GM23338 (cell line): ENCODE data around the gene PLA2G7. TPM values are rescaled to one million over a fixed set of nuclear protein-coding genes. Genes with fewer than 3 reads are reported as not detected.

Experiments used
- ATAC-seq: fragments of 200-7000 bp; cut with Tn5 transposase; 3 replicates; pipeline ENCODE4 v1.9.1; 2020
- DNase-seq: peaks from one replicate; pipeline ENCODE4 v3.0.0-alpha.2; 2015; ENCODE audit warnings: low spot score
- H2AFZ ChIP-seq: fragments of 200-600 bp; sonication (generic); 2 replicates; pipeline ENCODE4 v1.8.0; 2016; ENCODE audit warnings: antibody characterized with exemption, mild to moderate bottlenecking, moderate library complexity
- H3F3A ChIP-seq: fragments of 200-600 bp; sonication (generic); replicated peaks from 2 replicates; pipeline ENCODE4 v1.8.0; 2017; ENCODE audit warnings: antibody characterized with exemption, mixed run types, low read depth
- H3K27ac ChIP-seq: fragments of 200-600 bp; sonication (generic); 2 replicates; pipeline ENCODE4 v1.6.1; 2016; ENCODE audit warnings: low read depth
- H3K27me3 ChIP-seq: fragments of 200-600 bp; sonication (generic); 2 replicates; pipeline ENCODE4 v1.8.0; 2016; ENCODE audit warnings: mild to moderate bottlenecking, mixed run types, moderate library complexity; ENCODE audit not compliant: insufficient read depth
- H3K36me3 ChIP-seq: fragments of 200-600 bp; sonication (generic); 2 replicates; pipeline ENCODE4 v1.8.0; 2016; ENCODE audit warnings: mild to moderate bottlenecking; ENCODE audit not compliant: insufficient read depth
- H3K4me1 ChIP-seq: fragments of 200-600 bp; sonication (generic); 2 replicates; pipeline ENCODE4 v1.8.0; 2016; ENCODE audit warnings: mild to moderate bottlenecking, moderate library complexity; ENCODE audit not compliant: insufficient read depth
- H3K4me2 ChIP-seq: fragments of 200-600 bp; sonication (generic); 2 replicates; pipeline ENCODE4 v1.7.1; 2017; ENCODE audit warnings: mixed run types
- H3K4me3 ChIP-seq: fragments of 200-600 bp; sonication (generic); 2 replicates; pipeline ENCODE4 v1.6.1; 2016; ENCODE audit warnings: mixed run types
- H3K79me2 ChIP-seq: fragments of 200-600 bp; sonication (generic); replicated peaks from 2 replicates; pipeline ENCODE4 v1.8.0; 2017; ENCODE audit warnings: mild to moderate bottlenecking; ENCODE audit not compliant: insufficient read depth
- H3K9me2 ChIP-seq: fragments of 200-600 bp; sonication (generic); 2 replicates; pipeline ENCODE4 v1.8.0; 2017; ENCODE audit not compliant: insufficient read depth
- H4K20me1 ChIP-seq: fragments of 200-600 bp; sonication (generic); replicated peaks from 2 replicates; pipeline ENCODE4 v1.8.0; 2017; ENCODE audit warnings: mild to moderate bottlenecking; ENCODE audit not compliant: insufficient read depth
- H3K27ac Mint-ChIP-seq: 2 replicates; pipeline ENCODE4 v1.8.0; 2020; ENCODE audit warnings: inconsistent platforms, mild to moderate bottlenecking, moderate library complexity, mixed read lengths
- H3K27me3 Mint-ChIP-seq: 3 replicates; pipeline ENCODE4 v1.8.0; 2022; ENCODE audit warnings: low read depth, mild to moderate bottlenecking, moderate library complexity, mixed read lengths, inconsistent platforms; ENCODE audit not compliant: insufficient read depth, poor library complexity
- H3K36me3 Mint-ChIP-seq: 3 replicates; pipeline ENCODE4 v1.8.0; 2021; ENCODE audit warnings: low read depth, mild to moderate bottlenecking, inconsistent platforms, moderate library complexity, mixed read lengths
- H3K4me1 Mint-ChIP-seq: 3 replicates; pipeline ENCODE4 v1.8.0; 2020; ENCODE audit warnings: mild to moderate bottlenecking, inconsistent platforms, mixed read lengths
- H3K4me3 Mint-ChIP-seq: 3 replicates; pipeline ENCODE4 v1.8.0; 2021; ENCODE audit warnings: moderate library complexity, mild to moderate bottlenecking, inconsistent platforms, mixed read lengths
- H3K9me3 Mint-ChIP-seq: 3 replicates; pipeline ENCODE4 v1.8.0; 2020; ENCODE audit warnings: moderate library complexity, mild to moderate bottlenecking, inconsistent platforms, mixed read lengths
- CREB1 ChIP-seq: fragments of 250-450 bp; sonication (Bioruptor Pico); IDR thresholded peaks from 2 replicates; pipeline ENCODE4 v1.5.0; 2020; ENCODE audit warnings: low read depth, mild to moderate bottlenecking, moderate library complexity
- EZH2 ChIP-seq: fragments of 200-600 bp; sonication (generic); IDR thresholded peaks from one replicate; pipeline ENCODE4 v1.8.0; 2017; ENCODE audit warnings: antibody characterized with exemption, mild to moderate bottlenecking, low read depth; ENCODE audit not compliant: unreplicated experiment
- EZH2phosphoT487 ChIP-seq: fragments of 200-600 bp; sonication (generic); IDR thresholded peaks from one replicate; pipeline ENCODE4 v1.8.1; 2018; ENCODE audit warnings: antibody characterized with exemption; ENCODE audit not compliant: unreplicated experiment
- JUNB ChIP-seq: IDR thresholded peaks from one replicate; pipeline ENCODE4 v1.6.1; 2016; ENCODE audit warnings: antibody characterized with exemption; ENCODE audit not compliant: unreplicated experiment
- NANOG ChIP-seq: IDR thresholded peaks from 2 replicates; pipeline ENCODE4 v1.6.1; 2016; ENCODE audit warnings: antibody characterized with exemption, borderline replicate concordance
- POLR2AphosphoS5 ChIP-seq: IDR thresholded peaks from 2 replicates; pipeline ENCODE4 v1.6.1; 2016; ENCODE audit warnings: antibody characterized with exemption, low read depth
- STAT1 ChIP-seq: IDR thresholded peaks from one replicate; pipeline ENCODE4 v1.6.1; 2016; ENCODE audit warnings: antibody characterized with exemption; ENCODE audit not compliant: unreplicated experiment
- ZNF114 ChIP-seq: fragments of 250-450 bp; sonication (Bioruptor Pico); IDR thresholded peaks from 2 replicates; pipeline ENCODE4 v1.5.0; 2020; ENCODE audit warnings: mild to moderate bottlenecking, moderate library complexity
- ZNF331 ChIP-seq: fragments of 250-450 bp; sonication (Bioruptor Pico); IDR thresholded peaks from 2 replicates; pipeline ENCODE4 v1.5.0; 2020; ENCODE audit warnings: low read depth, mild to moderate bottlenecking, moderate library complexity
- polyA plus RNA-seq: library from polyadenylated mRNA; unstranded; fragments of >200 nt; fragmentation: Nextera tagmentation; extraction: Ambion mirVana; gene quantifications from 2 replicates; pipeline ENCODE4 v1.2.1, GENCODE V29; 2016
- total RNA-seq: library from RNA; depleted of rRNA; stranded (reverse); fragments of >200 nt; shearing (Covaris generic); gene quantifications from 2 replicates; pipeline ENCODE4 v1.2.3, GENCODE V29; 2014
- TF ChIP-seq, protein P1 (sequence below), 2 experiments: fragments of 200-600 bp in 1 of 2; sonication (generic) in 1 of 2; conservative IDR thresholded peaks; 2 replicates each; pipeline versions ENCODE4 v1.5.1 to v1.6.1; 2016 to 2017; ENCODE audit warnings: antibody characterized with exemption in 2 of 2, low read depth in 2 of 2, mild to moderate bottlenecking in 2 of 2, moderate library complexity in 1 of 2
- TF ChIP-seq, protein P2 (sequence below): IDR thresholded peaks from one replicate; pipeline ENCODE4 v1.6.1; 2018; ENCODE audit warnings: antibody characterized with exemption; ENCODE audit not compliant: unreplicated experiment
- TF ChIP-seq, protein P3 (sequence below): fragments of 250-450 bp; sonication (Bioruptor Pico); IDR thresholded peaks from 2 replicates; pipeline ENCODE4 v1.5.0; 2020; ENCODE audit warnings: mild to moderate bottlenecking, moderate library complexity
- TF ChIP-seq, protein P4 (sequence below): IDR thresholded peaks from 2 replicates; pipeline ENCODE4 v1.6.1; 2016; ENCODE audit warnings: antibody characterized with exemption

Gene PLA2G7
- total and polyA plus RNA-seq, 2 experiments from 2014 or later = 2.4 to 2.8 TPM

DNA sequence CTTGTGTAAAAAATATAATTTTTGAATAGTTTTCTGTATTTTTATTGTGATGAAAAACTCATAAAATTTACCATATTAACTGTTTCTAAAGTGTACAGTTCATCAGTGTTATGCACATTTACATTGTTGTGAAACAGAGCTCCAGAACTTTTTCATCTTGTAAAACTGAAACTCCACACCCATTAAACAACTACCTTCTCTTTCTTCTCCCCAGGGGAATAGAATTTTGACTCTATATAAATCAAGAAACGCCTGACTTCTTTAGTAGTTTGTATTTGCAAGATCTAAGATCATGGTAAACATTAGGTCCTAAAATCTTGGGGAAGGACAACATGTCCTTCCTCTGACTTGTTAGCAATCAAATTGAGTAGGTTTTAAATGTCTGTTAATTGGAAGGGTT is 20.7 kb upstream of the PLA2G7 start:
- Histone ChIP-seq H3K9me2 (no peaks in the 10 kb centered on the region), H3K4me2 (no peak overlapping the region), H3K36me3 (no peaks in the 10 kb centered on the region), H2AFZ (no peak overlapping the region), H3K27me3 (no peaks in the 10 kb centered on the region), H3K4me3 (no peak overlapping the region), H3F3A (no peaks in the 10 kb centered on the region), H3K27ac (no peak overlapping the region), H3K79me2 (no peaks in the 10 kb centered on the region), H3K4me1 (peaks cover 6% of the 10 kb centered on the region; the same call in 1 of the 2 replicates), H4K20me1 (no peaks in the 10 kb centered on the region)
- DNase-seq (no peak), ATAC-seq (no peak)
- TF ChIP-seq POLR2AphosphoS5 = no peak
- no peak for TF ChIP-seq CREB1 (CRISPR knock-in tag)
- TF ChIP-seq JUNB = no peak
- TF ChIP-seq ZNF331 (CRISPR knock-in tag) = no peak
- TF ChIP-seq, protein P1, sequence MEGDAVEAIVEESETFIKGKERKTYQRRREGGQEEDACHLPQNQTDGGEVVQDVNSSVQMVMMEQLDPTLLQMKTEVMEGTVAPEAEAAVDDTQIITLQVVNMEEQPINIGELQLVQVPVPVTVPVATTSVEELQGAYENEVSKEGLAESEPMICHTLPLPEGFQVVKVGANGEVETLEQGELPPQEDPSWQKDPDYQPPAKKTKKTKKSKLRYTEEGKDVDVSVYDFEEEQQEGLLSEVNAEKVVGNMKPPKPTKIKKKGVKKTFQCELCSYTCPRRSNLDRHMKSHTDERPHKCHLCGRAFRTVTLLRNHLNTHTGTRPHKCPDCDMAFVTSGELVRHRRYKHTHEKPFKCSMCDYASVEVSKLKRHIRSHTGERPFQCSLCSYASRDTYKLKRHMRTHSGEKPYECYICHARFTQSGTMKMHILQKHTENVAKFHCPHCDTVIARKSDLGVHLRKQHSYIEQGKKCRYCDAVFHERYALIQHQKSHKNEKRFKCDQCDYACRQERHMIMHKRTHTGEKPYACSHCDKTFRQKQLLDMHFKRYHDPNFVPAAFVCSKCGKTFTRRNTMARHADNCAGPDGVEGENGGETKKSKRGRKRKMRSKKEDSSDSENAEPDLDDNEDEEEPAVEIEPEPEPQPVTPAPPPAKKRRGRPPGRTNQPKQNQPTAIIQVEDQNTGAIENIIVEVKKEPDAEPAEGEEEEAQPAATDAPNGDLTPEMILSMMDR (conservative IDR thresholded peaks at IDR 0.05; ENCODE audit: low read depth in 2 of 2) = no peak
- TF ChIP-seq, protein P2, sequence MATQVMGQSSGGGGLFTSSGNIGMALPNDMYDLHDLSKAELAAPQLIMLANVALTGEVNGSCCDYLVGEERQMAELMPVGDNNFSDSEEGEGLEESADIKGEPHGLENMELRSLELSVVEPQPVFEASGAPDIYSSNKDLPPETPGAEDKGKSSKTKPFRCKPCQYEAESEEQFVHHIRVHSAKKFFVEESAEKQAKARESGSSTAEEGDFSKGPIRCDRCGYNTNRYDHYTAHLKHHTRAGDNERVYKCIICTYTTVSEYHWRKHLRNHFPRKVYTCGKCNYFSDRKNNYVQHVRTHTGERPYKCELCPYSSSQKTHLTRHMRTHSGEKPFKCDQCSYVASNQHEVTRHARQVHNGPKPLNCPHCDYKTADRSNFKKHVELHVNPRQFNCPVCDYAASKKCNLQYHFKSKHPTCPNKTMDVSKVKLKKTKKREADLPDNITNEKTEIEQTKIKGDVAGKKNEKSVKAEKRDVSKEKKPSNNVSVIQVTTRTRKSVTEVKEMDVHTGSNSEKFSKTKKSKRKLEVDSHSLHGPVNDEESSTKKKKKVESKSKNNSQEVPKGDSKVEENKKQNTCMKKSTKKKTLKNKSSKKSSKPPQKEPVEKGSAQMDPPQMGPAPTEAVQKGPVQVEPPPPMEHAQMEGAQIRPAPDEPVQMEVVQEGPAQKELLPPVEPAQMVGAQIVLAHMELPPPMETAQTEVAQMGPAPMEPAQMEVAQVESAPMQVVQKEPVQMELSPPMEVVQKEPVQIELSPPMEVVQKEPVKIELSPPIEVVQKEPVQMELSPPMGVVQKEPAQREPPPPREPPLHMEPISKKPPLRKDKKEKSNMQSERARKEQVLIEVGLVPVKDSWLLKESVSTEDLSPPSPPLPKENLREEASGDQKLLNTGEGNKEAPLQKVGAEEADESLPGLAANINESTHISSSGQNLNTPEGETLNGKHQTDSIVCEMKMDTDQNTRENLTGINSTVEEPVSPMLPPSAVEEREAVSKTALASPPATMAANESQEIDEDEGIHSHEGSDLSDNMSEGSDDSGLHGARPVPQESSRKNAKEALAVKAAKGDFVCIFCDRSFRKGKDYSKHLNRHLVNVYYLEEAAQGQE = no peak
- TF ChIP-seq ZNF114 = no peak
- no peak for TF ChIP-seq STAT1
- no peak for TF ChIP-seq EZH2
- TF ChIP-seq, protein P3, sequence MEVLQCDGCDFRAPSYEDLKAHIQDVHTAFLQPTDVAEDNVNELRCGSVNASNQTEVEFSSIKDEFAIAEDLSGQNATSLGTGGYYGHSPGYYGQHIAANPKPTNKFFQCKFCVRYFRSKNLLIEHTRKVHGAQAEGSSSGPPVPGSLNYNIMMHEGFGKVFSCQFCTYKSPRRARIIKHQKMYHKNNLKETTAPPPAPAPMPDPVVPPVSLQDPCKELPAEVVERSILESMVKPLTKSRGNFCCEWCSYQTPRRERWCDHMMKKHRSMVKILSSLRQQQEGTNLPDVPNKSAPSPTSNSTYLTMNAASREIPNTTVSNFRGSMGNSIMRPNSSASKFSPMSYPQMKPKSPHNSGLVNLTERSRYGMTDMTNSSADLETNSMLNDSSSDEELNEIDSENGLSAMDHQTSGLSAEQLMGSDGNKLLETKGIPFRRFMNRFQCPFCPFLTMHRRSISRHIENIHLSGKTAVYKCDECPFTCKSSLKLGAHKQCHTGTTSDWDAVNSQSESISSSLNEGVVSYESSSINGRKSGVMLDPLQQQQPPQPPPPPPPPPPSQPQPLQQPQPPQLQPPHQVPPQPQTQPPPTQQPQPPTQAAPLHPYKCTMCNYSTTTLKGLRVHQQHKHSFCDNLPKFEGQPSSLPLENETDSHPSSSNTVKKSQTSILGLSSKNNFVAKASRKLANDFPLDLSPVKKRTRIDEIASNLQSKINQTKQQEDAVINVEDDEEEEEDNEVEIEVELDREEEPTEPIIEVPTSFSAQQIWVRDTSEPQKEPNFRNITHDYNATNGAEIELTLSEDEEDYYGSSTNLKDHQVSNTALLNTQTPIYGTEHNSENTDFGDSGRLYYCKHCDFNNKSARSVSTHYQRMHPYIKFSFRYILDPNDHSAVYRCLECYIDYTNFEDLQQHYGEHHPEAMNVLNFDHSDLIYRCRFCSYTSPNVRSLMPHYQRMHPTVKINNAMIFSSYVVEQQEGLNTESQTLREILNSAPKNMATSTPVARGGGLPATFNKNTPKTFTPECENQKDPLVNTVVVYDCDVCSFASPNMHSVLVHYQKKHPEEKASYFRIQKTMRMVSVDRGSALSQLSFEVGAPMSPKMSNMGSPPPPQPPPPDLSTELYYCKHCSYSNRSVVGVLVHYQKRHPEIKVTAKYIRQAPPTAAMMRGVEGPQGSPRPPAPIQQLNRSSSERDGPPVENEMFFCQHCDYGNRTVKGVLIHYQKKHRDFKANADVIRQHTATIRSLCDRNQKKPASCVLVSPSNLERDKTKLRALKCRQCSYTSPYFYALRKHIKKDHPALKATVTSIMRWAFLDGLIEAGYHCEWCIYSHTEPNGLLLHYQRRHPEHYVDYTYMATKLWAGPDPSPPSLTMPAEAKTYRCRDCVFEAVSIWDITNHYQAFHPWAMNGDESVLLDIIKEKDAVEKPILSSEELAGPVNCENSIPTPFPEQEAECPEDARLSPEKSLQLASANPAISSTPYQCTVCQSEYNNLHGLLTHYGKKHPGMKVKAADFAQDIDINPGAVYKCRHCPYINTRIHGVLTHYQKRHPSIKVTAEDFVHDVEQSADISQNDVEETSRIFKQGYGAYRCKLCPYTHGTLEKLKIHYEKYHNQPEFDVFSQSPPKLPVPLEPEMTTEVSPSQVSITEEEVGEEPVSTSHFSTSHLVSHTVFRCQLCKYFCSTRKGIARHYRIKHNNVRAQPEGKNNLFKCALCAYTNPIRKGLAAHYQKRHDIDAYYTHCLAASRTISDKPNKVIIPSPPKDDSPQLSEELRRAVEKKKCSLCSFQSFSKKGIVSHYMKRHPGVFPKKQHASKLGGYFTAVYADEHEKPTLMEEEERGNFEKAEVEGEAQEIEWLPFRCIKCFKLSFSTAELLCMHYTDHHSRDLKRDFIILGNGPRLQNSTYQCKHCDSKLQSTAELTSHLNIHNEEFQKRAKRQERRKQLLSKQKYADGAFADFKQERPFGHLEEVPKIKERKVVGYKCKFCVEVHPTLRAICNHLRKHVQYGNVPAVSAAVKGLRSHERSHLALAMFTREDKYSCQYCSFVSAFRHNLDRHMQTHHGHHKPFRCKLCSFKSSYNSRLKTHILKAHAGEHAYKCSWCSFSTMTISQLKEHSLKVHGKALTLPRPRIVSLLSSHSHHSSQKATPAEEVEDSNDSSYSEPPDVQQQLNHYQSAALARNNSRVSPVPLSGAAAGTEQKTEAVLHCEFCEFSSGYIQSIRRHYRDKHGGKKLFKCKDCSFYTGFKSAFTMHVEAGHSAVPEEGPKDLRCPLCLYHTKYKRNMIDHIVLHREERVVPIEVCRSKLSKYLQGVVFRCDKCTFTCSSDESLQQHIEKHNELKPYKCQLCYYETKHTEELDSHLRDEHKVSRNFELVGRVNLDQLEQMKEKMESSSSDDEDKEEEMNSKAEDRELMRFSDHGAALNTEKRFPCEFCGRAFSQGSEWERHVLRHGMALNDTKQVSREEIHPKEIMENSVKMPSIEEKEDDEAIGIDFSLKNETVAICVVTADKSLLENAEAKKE (CRISPR knock-in tag) = no peak
- TF ChIP-seq EZH2phosphoT487 = no peak
- no peak for TF ChIP-seq NANOG
- TF ChIP-seq, protein P4, sequence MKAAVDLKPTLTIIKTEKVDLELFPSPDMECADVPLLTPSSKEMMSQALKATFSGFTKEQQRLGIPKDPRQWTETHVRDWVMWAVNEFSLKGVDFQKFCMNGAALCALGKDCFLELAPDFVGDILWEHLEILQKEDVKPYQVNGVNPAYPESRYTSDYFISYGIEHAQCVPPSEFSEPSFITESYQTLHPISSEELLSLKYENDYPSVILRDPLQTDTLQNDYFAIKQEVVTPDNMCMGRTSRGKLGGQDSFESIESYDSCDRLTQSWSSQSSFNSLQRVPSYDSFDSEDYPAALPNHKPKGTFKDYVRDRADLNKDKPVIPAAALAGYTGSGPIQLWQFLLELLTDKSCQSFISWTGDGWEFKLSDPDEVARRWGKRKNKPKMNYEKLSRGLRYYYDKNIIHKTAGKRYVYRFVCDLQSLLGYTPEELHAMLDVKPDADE = no peak
- Mint-ChIP-seq H3K4me3 (no peak overlapping the region), H3K4me1 (0 out of 3 replicates have a peak, but pooled peaks cover 2% of the 10 kb centered on the region), H3K9me3 (no peaks in the 10 kb centered on the region), H3K36me3 (no peaks in the 10 kb centered on the region), H3K27ac (no peak overlapping the region), H3K27me3 (no peaks in the 10 kb centered on the region)
